Adrenal gland (tissue), 5 donors: Measurements from ENCODE around the gene TBL3.

Source experiments
- CTCF ChIP-seq, 6 experiments: fragments of 450-650 bp in 4 of 6; fragments of 200-600 bp in 2 of 6; sonication (generic) in 1 of 6; IDR thresholded peaks; 1 replicate in 5 of 6; 2 replicates in 1 of 6; pipeline versions ENCODE4 v1.5.1 to v1.8.0; 2016 to 2021; ENCODE audit warnings: antibody characterized with exemption in 6 of 6, mild to moderate bottlenecking in 2 of 6, moderate library complexity in 1 of 6
- POLR2A ChIP-seq, 2 donors: fragments of 450-650 bp; IDR thresholded peaks; one replicate each; pipeline ENCODE4 v1.6.1; 2017; ENCODE audit warnings: antibody characterized with exemption in 2 of 2, mild to moderate bottlenecking in 2 of 2, moderate library complexity in 1 of 2
- donor health status: DM: no; HTN: no; CAD: no.

GRCh38 chr16:2008009-2008526, 36.2 kb downstream of the TBL3 start:
- TF ChIP-seq POLR2A (IDR thresholded peaks at IDR 0.05) (no peak), CTCF (IDR thresholded peaks at IDR 0.05) (no peak)
